HEK293 (cell line): Measurements from ENCODE around the gene CDK4.

ENCODE experiments used
- KLF16 ChIP-seq: fragments of 450-650 bp; formaldehyde crosslinking; IDR thresholded peaks from 2 replicates; pipeline ENCODE4 v1.5.1; 2017; ENCODE audit warnings: missing biosample characterization, missing genetic modification characterization
- KLF8 ChIP-seq: fragments of 450-650 bp; formaldehyde crosslinking; IDR thresholded peaks from 2 replicates; pipeline ENCODE4 v1.5.1; 2016; ENCODE audit warnings: missing biosample characterization, missing genetic modification characterization
- MYNN ChIP-seq: fragments of 450-650 bp; formaldehyde crosslinking; IDR thresholded peaks from 2 replicates; pipeline ENCODE4 v1.5.1; 2016; ENCODE audit warnings: missing biosample characterization, missing genetic modification characterization, borderline replicate concordance
- MZF1 ChIP-seq: fragments of 450-650 bp; formaldehyde crosslinking; IDR thresholded peaks from 2 replicates; pipeline ENCODE4 v1.5.1; 2017; ENCODE audit warnings: missing biosample characterization, missing genetic modification characterization, borderline replicate concordance
- PRDM6 ChIP-seq: fragments of 450-650 bp; formaldehyde crosslinking; IDR thresholded peaks from 2 replicates; pipeline ENCODE4 v1.5.1; 2017; ENCODE audit warnings: missing biosample characterization, missing genetic modification characterization
- SCRT1 ChIP-seq: fragments of 450-650 bp; formaldehyde crosslinking; IDR thresholded peaks from 2 replicates; pipeline ENCODE4 v1.5.1; 2016; ENCODE audit warnings: missing biosample characterization, missing genetic modification characterization, borderline replicate concordance
- SP7 ChIP-seq: fragments of 450-650 bp; formaldehyde crosslinking; IDR thresholded peaks from 2 replicates; pipeline ENCODE4 v1.5.1; 2016; ENCODE audit warnings: missing biosample characterization, missing genetic modification characterization
- TRIM28 ChIP-seq: IDR thresholded peaks from 2 replicates; pipeline ENCODE4 v1.6.1; 2011; ENCODE audit warnings: low read length, control low read depth, borderline replicate concordance
- ZBTB11 ChIP-seq: fragments of 450-650 bp; formaldehyde crosslinking; conservative IDR thresholded peaks from 2 replicates; pipeline ENCODE4 v1.5.1; 2016; ENCODE audit warnings: low read depth, missing biosample characterization, missing genetic modification characterization
- ZBTB21 ChIP-seq: fragments of 450-650 bp; formaldehyde crosslinking; IDR thresholded peaks from 2 replicates; pipeline ENCODE4 v1.5.1; 2017; ENCODE audit warnings: missing biosample characterization, missing genetic modification characterization
- ZEB2 ChIP-seq: fragments of 450-650 bp; formaldehyde crosslinking; IDR thresholded peaks from 2 replicates; pipeline ENCODE4 v1.5.1; 2016; ENCODE audit warnings: missing biosample characterization, missing genetic modification characterization
- ZFHX2 ChIP-seq: fragments of 450-650 bp; formaldehyde crosslinking; conservative IDR thresholded peaks from 2 replicates; pipeline ENCODE4 v1.5.1; 2016; ENCODE audit warnings: missing biosample characterization, missing genetic modification characterization
- ZNF10 ChIP-seq: fragments of 450-650 bp; formaldehyde crosslinking; IDR thresholded peaks from 2 replicates; pipeline ENCODE4 v1.5.1; 2017; ENCODE audit warnings: missing biosample characterization, missing genetic modification characterization
- ZNF184 ChIP-seq: fragments of 450-650 bp; IDR thresholded peaks from 2 replicates; pipeline ENCODE4 v1.5.1; 2018; ENCODE audit warnings: missing biosample characterization, mild to moderate bottlenecking, missing genetic modification characterization
- ZNF221 ChIP-seq: fragments of 450-650 bp; formaldehyde crosslinking; IDR thresholded peaks from 2 replicates; pipeline ENCODE4 v1.5.1; 2017; ENCODE audit warnings: missing biosample characterization, missing genetic modification characterization, borderline replicate concordance
- ZNF335 ChIP-seq: fragments of 450-650 bp; formaldehyde crosslinking; conservative IDR thresholded peaks from 2 replicates; pipeline ENCODE4 v1.5.1; 2016; ENCODE audit warnings: missing biosample characterization, missing genetic modification characterization
- ZNF416 ChIP-seq: fragments of 450-650 bp; formaldehyde crosslinking; IDR thresholded peaks from 2 replicates; pipeline ENCODE4 v1.5.1; 2016; ENCODE audit warnings: missing biosample characterization, missing genetic modification characterization
- ZNF501 ChIP-seq: fragments of 450-650 bp; formaldehyde crosslinking; IDR thresholded peaks from 2 replicates; pipeline ENCODE4 v1.5.1; 2016; ENCODE audit warnings: missing biosample characterization, missing genetic modification characterization
- ZNF514 ChIP-seq: fragments of 450-650 bp; formaldehyde crosslinking; IDR thresholded peaks from 2 replicates; pipeline ENCODE4 v1.5.1; 2016; ENCODE audit warnings: missing biosample characterization, missing genetic modification characterization
- ZNF558 ChIP-seq: fragments of 450-650 bp; formaldehyde crosslinking; IDR thresholded peaks from 2 replicates; pipeline ENCODE4 v1.5.1; 2016; ENCODE audit warnings: missing biosample characterization, missing genetic modification characterization
- ZNF677 ChIP-seq: fragments of 450-650 bp; IDR thresholded peaks from 2 replicates; pipeline ENCODE4 v1.5.0; 2018; ENCODE audit warnings: missing biosample characterization, mild to moderate bottlenecking, missing genetic modification characterization, moderate library complexity
- ZNF704 ChIP-seq: fragments of 450-650 bp; formaldehyde crosslinking; IDR thresholded peaks from 2 replicates; pipeline ENCODE4 v1.5.1; 2016; ENCODE audit warnings: missing biosample characterization, missing genetic modification characterization
- ZNF768 ChIP-seq: fragments of 450-650 bp; formaldehyde crosslinking; IDR thresholded peaks from 2 replicates; pipeline ENCODE4 v1.5.1; 2018; ENCODE audit warnings: missing biosample characterization, mild to moderate bottlenecking, missing genetic modification characterization
- ZNF792 ChIP-seq: fragments of 450-650 bp; formaldehyde crosslinking; IDR thresholded peaks from 2 replicates; pipeline ENCODE4 v1.5.1; 2016; ENCODE audit warnings: missing biosample characterization, missing genetic modification characterization
- ZNF843 ChIP-seq: fragments of 450-650 bp; formaldehyde crosslinking; IDR thresholded peaks from 2 replicates; pipeline ENCODE4 v1.5.1; 2016; ENCODE audit warnings: missing biosample characterization, missing genetic modification characterization
- ZSCAN30 ChIP-seq: fragments of 450-650 bp; IDR thresholded peaks from 2 replicates; pipeline ENCODE4 v1.5.1; 2018; ENCODE audit warnings: missing biosample characterization, mild to moderate bottlenecking, missing genetic modification characterization, moderate library complexity
- ZSCAN5A ChIP-seq: fragments of 450-650 bp; formaldehyde crosslinking; IDR thresholded peaks from 2 replicates; pipeline ENCODE4 v1.5.1; 2016; ENCODE audit warnings: missing biosample characterization, missing genetic modification characterization
- TF ChIP-seq, protein P1 (sequence below): fragments of 450-650 bp; formaldehyde crosslinking; IDR thresholded peaks from 2 replicates; pipeline ENCODE4 v1.5.1; 2017; ENCODE audit warnings: missing biosample characterization, missing genetic modification characterization
- TF ChIP-seq, protein P2 (sequence below): fragments of 450-650 bp; formaldehyde crosslinking; IDR thresholded peaks from 2 replicates; pipeline ENCODE4 v1.5.1; 2016; ENCODE audit warnings: missing biosample characterization, missing genetic modification characterization

CDK4 gene

GRCh38 chr12:57782608-57783465 is 30.7 kb upstream of the CDK4 start, which contains the start of gene TSFM (continued):
- TF ChIP-seq ZSCAN5A (tag by site-specific recombination) (peak; percentile 89), ZNF514 (tag by site-specific recombination) (no peak), ZNF843 (tag by site-specific recombination) (peak; percentile 83), ZNF10 (tag by site-specific recombination) (peak; percentile 74), ZNF416 (0 out of 2 replicates have a peak, but pooled peaks have one; percentile 47), ZNF768 (tag by site-specific recombination) (no peak), ZFHX2 (tag by site-specific recombination) (no peak), ZNF558 (tag by site-specific recombination) (peak; percentile 46; the same call in 1 of the 2 replicates), SP7 (tag by site-specific recombination) (peak; percentile 93), ZBTB21 (tag by site-specific recombination) (peak; percentile 76), MZF1 (tag by site-specific recombination) (no peak), ZSCAN30 (tag by site-specific recombination) (peak; percentile 98), ZBTB11 (tag by site-specific recombination) (peak; percentile 93), KLF16 (tag by site-specific recombination) (peak; percentile 88), ZNF704 (tag by site-specific recombination) (no peak), ZNF335 (peak; percentile 89), SCRT1 (tag by site-specific recombination) (0 out of 2 replicates have a peak, but pooled peaks have one; percentile 27), MYNN (tag by site-specific recombination) (peak; percentile 37), PRDM6 (tag by site-specific recombination) (no peak), ZEB2 (peak; percentile 97), ZNF501 (tag by site-specific recombination) (peak; percentile 97), ZNF677 (tag by site-specific recombination) (no peak), ZNF792 (tag by site-specific recombination) (peak; percentile 85; the same call in 1 of the 2 replicates), ZNF184 (tag by site-specific recombination) (peak; percentile 73; the same call in 1 of the 2 replicates), KLF8 (tag by site-specific recombination) (peak; percentile 89), TRIM28 (peak; percentile 46; the same call in 1 of the 2 replicates), ZNF221 (tag by site-specific recombination) (no peak)
- TF ChIP-seq, protein P1, sequence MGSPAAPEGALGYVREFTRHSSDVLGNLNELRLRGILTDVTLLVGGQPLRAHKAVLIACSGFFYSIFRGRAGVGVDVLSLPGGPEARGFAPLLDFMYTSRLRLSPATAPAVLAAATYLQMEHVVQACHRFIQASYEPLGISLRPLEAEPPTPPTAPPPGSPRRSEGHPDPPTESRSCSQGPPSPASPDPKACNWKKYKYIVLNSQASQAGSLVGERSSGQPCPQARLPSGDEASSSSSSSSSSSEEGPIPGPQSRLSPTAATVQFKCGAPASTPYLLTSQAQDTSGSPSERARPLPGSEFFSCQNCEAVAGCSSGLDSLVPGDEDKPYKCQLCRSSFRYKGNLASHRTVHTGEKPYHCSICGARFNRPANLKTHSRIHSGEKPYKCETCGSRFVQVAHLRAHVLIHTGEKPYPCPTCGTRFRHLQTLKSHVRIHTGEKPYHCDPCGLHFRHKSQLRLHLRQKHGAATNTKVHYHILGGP, result no peak
- TF ChIP-seq, protein P2, sequence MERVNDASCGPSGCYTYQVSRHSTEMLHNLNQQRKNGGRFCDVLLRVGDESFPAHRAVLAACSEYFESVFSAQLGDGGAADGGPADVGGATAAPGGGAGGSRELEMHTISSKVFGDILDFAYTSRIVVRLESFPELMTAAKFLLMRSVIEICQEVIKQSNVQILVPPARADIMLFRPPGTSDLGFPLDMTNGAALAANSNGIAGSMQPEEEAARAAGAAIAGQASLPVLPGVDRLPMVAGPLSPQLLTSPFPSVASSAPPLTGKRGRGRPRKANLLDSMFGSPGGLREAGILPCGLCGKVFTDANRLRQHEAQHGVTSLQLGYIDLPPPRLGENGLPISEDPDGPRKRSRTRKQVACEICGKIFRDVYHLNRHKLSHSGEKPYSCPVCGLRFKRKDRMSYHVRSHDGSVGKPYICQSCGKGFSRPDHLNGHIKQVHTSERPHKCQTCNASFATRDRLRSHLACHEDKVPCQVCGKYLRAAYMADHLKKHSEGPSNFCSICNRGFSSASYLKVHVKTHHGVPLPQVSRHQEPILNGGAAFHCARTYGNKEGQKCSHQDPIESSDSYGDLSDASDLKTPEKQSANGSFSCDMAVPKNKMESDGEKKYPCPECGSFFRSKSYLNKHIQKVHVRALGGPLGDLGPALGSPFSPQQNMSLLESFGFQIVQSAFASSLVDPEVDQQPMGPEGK (tag by site-specific recombination), result peak; percentile 65
